ACHN (cell line): Measurements from ENCODE around the gene TUBG1.
"Not testable (repeated sequence)": the region's sequence is repeated elsewhere in the genome, so short reads cannot be mapped to it uniquely, and the experiment has no call there.

ENCODE experiments used
- DNase-seq: peaks from one replicate; pipeline ENCODE4 v3.0.0-alpha.2; 2015
- in situ Hi-C: cut with HindIII; loops from 2 replicates; pipeline ENCODE4 v1.10.0; 2017; ENCODE audit warnings: low sequenced_read_pairs, low pct_ligation_motif_present, low pct_unique_long_range_greater_than_20kb

The TUBG1 gene

DNA sequence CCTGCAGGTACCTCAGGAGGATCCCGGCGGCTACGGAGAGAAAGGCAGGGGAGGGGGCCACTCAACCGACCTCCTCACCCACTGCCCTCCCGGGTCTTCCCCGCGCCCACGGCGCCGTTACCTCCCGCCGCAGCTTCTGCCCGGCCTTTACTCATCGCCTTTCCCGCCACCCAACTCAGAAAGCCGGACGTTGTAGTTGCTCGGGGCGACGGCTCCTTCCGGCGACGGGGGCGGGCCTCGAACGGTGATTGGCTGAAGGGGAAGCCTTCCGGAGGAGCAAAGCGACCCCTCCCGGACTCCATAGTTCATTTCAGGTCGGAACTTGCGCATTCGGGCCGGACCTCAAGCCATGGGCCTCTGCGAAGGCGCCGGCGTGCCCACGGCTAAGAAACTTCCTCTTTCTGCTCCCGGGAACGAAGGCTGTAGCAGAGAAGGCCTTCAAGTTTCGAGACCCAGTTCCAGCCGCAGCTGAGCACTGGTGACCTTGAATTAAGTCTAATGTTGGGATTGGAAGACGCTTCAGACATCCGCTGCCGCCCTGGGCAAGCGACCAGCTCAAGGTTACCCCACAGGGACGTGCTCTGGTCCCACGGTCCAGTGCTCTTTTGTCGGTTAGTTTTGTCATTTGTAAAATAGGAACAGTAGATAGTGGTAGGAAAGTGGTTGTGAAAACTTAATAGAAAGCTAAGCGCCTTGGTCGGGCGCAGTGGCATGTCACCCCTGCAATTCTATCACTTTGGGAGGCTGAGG is 31.8 kb upstream of the TUBG1 start, which contains the start of gene PSMC3IP:
Gene PSMC3IP (minus strand): TSS at position 198 of the 750 bp plus-strand sequence. CDS start 43 bp downstream, at position 155.
- peak; percentile 96 for DNase-seq
- in situ Hi-C loops = no loop called here

DNA sequence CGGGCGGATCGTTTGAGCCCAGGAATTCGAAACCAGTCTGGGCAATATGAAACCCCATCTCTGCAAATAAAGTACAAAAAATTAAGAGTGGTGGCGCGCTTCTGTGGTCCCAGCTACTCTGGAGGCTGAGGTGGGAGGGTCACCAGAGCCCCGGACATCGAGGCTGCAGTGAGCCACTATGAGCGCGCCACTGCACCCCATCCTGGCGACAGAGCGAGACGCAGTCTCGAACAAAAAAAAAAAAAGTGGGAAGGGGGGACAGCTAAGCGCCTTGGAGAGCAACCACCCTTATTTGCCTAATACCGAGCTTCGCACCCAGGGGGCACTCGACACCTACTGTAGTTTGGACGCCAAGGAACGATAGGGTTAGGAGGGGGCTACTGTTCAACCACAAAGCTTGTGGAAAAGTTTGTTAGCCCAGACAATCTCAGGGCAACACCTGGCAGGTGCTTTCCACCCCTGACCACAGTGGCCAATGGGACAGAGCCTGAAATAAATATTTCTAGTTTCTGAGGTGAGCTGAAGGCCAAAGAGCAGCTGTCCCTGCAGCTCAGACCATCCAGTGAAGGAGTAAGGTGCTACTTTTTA is 31.1 kb upstream of the TUBG1 start:
- in situ Hi-C loops = no loop called here
- DNase-seq = peak; percentile 78

GRCh38 chr17:42579794-42580551 is 29.5 kb upstream of the TUBG1 start:
- in situ Hi-C loops = no loop called here
- no peak for DNase-seq

DNA sequence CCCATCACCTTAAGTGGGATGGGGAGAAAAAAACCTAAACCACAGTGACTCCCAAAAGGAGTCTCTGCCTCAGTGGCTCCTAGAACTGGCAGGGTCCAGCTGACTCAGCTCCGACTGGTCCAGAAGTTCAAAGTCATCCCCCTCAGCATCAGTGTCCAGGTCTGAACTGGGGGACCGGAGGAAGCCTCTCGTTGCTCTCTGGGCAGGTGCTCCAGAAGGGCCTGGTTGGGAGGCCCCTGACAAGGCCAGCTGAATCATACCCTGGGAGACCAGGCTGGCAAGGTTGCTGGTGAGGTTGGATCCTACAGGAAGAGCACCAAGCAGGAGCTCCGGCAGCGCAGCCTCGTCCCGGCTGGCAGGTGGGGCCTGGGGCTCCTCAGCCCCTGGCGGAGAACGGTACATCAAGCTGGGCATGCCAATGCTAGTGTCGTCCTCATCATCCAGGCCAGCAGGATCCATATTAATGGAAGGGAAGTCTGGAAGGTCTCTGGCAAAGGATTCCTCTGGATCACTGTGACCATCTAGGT is 27.7 kb upstream of the TUBG1 start:
- no peak for DNase-seq
- in situ Hi-C loops = no loop called here

DNA sequence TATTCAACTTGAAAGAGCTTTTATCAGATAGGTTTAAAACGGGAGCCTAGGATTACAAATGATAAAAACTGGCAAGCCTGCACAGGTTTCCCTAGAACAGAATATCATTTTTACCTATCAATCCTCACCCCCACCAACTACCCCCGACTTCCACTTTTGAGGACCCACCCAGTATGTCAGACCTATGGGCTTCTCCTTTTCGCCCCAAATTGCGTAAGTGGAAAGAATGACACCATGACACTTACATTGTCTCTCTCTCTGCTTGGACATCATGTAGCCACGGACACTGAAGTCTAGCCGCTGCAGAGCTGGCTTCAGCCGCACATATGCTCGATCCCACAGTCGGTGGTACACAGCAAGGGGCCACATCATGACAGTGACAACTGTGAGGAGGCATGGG is 24.6 kb upstream of the TUBG1 start:
- in situ Hi-C loops = no loop called here

GRCh38 chr17:42585353-42585752 is 24.1 kb upstream of the TUBG1 start:
- no peak for DNase-seq
- in situ Hi-C loops = no loop called here

More for the DNA sequence above, 24.6 kb upstream of the TUBG1 start:
- no peak for DNase-seq

- in situ Hi-C loops = no loop called here
- no peak for DNase-seq
These were observed 22.8 kb upstream of the TUBG1 start for GRCh38 chr17:42586514-42587230.

DNA sequence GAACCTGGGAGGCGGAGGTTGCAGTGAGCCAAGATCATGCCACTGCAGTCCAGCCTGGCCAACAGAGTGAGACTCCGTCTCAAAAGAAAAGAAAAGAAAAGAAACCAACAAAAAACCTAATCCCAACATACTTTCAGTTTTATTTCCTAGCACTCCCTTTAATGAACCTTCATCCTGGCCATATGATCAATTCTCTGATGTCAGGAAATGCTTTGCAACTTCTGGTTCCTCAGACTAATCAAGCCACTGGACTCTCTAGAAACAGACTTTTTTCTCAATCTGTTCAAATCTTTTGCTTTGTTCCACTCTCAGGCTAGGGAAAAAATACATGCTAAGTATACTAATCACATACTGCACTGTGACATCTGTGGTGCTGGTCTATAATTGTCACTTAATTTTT is 18.6 kb upstream of the TUBG1 start:
- in situ Hi-C loops = no loop called here
- no peak for DNase-seq

DNA sequence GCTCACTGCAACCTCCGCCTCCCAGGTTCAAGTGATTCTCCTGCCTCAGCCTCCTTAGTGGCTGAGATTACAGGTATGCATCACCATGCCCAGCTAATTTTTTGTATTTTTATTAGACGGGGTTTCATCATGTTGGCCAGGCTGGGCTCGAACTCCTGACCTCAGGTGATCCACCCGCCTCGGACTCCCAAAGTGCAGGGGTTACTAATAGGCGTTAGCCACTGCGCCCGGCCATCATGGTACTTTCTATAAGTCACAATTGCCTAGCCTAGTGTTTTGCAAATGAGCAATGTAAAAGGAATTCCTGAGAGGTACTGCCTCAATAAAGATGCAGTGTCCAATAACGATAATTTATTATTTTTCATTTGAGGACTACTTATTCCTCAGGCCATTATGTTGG is 18.1 kb upstream of the TUBG1 start:
- DNase-seq = no peak
- in situ Hi-C loops = no loop called here

GRCh38 chr17:42596386-42596785 is 13.1 kb upstream of the TUBG1 start:
- no peak for DNase-seq
- in situ Hi-C loops = no loop called here

DNA sequence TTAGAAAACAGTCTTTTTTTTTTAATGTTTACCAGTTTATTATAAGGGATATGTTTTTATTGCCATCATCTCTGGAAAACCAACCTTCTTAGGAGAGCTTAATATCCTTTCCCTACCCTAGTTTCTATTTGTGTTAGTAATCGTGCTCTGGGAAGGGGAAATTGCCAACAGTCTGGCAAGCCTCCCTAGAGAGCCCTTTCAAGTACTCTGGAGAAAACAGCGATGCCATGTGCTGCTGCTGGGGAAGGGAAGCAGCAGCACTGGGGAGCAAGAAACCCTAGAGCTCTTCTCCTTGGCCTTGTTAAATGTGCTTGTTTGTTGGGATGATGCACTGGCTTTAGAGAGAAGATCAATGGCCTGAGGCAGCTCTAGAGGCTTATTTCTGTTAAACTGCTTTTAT is 10.6 kb upstream of the TUBG1 start:
- DNase-seq = no peak
- in situ Hi-C loops = no loop called here

DNA sequence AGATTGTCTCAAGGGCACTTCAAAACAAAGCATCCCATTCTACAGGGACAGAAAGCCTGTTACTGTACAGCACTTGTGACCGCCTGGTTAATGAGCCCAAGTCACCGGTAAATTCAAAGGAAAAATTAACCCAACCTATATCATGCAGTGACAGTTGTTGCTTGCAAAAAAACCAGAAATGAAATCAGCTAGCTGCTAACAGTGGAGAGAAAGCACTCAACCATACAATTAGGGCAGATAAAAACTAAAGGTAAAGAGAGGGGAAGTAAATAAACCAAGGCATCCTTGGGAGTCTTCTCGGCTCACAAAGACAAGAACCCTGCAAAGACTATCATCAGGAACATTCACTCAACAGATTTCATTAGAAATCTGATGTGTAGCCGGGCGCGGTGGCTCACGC is 6.2 kb upstream of the TUBG1 start:
- no peak for DNase-seq
- in situ Hi-C loops = no loop called here

DNA sequence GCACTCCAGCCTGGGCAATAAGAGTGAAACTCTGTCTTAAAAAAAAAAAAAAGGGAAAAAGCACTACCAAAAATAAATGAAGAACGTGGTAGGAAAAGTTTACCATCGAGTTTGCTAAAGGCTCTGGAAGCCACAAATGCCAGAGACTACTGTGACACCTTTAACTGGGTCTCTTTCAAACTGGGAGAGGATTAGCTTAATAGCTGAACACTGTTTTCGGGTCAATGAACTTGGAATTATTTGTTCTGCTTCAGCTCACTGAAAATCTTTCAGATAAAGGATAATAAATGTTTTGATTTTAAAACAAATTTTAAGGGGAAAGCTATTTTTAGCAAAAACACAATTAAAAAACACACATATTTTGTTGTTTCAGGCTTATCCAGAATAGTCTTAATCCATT is 1.7 kb upstream of the TUBG1 start:
- in situ Hi-C loops = no loop called here
- DNase-seq = no peak

DNA sequence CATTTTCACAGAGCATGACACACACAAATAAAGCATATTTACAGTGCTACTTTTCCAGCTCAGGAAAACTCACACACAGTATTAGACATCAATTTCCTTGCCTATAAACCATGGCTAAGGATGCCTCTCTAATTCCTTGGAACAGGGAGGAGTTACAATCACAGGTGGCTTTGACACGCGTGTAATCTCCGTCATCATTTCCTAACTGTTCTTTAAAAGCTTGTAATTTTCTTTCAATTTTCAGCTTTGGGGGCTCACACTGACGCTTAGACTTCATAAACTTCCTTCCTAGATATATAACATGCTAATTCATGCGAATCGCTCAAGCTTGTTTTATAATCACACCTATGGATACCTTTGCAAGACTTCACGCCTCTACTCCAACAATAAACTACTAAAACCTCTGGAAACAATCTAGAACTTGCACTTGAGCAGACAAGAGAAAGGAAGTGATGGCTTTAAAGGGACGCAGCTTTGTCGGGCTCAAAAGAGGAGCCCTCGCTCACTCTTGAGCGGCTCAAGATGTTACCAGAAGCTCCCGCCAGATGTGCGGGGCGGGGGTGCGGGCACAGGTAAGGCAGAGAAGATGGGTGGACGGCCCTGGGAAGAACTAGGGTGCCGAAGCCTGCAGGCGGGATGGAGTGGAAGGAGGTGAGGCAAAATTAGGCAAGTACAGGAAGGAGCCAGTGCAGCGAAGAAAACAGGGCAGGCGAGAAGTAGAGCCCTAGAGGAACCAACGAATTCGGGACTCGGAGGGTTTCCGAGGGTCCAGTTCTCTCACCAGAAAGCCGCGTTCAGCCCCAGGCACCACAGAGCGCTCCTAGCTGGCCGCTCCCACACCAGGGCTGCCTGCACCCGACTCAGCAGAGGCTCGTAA is 940 bp upstream of the TUBG1 start:
- in situ Hi-C loops = no loop called here
- DNase-seq = no peak

GRCh38 chr17:42609814-42610801 is 625 bp downstream of the TUBG1 start:
- DNase-seq, in situ Hi-C loops: not testable (repeated sequence)

GRCh38 chr17:42612013-42612412 is 2.5 kb downstream of the TUBG1 start:
- no peak for DNase-seq
- in situ Hi-C loops = no loop called here
